GM04503 (cell line): Measurements from ENCODE around the gene TXNRD2.

Experiments used
- DNase-seq: peaks from one replicate; pipeline ENCODE4 v3.0.0-alpha.2; 2012; ENCODE audit warnings: low read depth

The TXNRD2 gene

DNA sequence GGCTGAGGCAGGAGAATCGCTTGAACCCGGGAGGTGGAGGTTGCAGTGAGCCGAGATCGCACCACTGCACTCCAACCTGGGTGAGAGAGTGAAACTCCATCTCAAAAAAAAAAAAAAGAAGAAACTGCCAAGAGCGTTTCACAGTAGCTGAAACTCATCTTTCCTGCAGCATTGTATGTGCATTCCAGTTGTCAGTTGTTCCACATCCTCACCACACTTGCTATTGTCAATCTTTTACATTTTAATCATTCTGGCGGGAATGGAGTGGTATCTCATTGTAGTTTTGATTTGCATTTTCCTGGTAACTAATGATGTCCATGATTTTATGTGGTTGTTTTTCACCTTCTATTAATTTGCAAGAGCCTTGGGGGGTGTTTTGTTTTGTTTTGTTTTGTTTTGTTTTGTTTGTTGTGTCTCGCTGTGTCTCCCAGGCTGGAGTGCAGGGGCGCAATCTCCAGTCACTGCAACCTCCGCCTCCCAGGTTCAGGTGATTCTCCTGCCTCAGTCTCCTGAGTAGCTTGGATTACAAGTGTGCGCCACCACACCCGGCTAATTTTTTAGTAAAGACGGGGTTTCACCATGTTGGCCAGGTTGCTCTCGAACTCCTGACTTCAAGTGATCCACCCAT lies 78.9 kb downstream of the TXNRD2 start:
- no peak for DNase-seq

DNA sequence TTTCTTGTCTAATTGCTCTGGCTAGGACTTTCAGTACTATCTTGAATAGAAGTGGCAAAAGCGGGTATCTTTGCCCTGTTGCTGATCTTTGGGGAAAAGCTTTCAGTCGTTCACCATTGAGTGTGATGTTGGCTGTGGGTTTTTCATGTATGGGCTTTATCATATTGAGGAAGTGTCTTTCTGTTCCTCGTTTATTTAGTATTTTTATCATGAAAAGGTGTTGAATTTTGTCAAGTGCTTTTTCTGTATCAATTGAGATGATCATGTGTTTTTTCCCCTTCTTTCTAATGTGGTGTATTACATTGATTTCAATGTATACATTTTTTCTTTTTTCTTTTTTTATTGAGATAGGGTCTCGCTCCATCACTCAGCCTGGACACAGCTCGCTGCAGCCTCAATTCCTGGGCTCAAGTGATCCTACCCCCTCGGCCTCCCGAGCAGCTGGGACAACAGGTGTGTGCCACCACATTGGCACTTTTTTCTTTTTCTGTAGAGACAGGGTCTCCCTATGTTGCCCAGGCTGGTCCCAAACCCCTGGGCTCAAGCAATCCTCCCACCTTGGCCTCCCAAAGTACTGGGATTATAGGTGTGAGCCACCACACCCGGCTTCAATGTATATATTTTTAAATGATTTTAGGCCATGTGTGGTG lies 81.6 kb downstream of the TXNRD2 start:
- no peak for DNase-seq

GRCh38 chr22:19857382-19857781 lies 84.2 kb downstream of the TXNRD2 start:
- DNase-seq, result no peak

- DNase-seq, result no peak
Measured at GRCh38 chr22:19855504-19856409, 85.9 kb downstream of the TXNRD2 start.

- DNase-seq, result peak; percentile 67
Measured at GRCh38 chr22:19854778-19855503, 86.7 kb downstream of the TXNRD2 start, which contains the start of the genes GNB1L and RTL10. TSS of gene GNB1L (minus strand) at chr22:19854874. CDS start at chr22:19821355, 33,519 bp downstream. TSS of gene RTL10 (minus strand) at chr22:19854874. CDS start at chr22:19852261, 2,613 bp downstream.

DNA sequence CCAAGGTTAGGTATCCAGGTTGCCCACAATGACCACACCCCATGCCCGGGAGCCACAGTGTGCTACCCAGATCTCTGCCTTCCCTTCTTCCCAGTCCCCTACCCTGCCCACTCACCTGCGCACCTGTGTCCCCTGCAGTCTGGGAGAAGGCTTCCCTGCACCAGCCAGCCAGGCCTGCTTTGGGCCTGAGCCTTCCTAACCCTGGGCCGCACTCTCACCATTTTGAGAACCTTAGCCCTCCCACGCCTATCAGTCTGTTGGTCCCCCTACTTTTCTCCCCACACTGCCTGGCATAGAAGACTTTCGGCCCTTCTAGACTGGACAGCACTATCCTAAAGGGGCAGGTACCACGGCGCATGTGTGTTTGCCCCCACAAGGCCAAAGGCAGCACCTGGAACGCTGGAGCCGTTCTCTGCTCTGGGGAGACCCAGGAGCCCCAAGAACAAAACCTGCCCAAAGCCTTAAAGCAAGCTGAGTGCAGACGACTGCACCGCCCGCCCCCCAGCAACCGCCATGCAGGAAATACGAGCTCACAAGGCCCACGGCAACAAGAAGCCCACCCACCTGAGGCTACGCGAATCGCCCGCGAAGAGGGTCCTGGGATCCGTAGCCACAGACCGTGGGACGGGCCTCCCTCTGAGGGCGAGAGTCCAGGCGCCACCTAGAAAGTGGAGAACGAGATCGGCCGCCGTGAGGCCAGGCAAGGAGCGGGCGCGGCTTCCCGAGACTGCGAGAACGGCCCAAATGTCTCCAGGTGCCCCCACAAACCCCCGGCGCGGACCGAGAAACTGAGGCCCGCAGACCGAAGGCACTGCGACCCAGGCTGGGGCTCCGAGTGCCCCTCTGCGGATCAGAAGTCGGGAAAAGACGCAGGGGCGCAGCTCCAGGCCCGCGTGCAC lies 87.5 kb downstream of the TXNRD2 start:
- DNase-seq, result no peak

GRCh38 chr22:19853058-19853878 lies 88.3 kb downstream of the TXNRD2 start:
- DNase-seq, result no peak

GRCh38 chr22:19852177-19852781 lies 89.3 kb downstream of the TXNRD2 start:
- DNase-seq, result no peak

- DNase-seq, result no peak
Measured at GRCh38 chr22:19851291-19852176, 90.1 kb downstream of the TXNRD2 start.

GRCh38 chr22:19850763-19851109 lies 90.9 kb downstream of the TXNRD2 start:
- no peak for DNase-seq

DNA sequence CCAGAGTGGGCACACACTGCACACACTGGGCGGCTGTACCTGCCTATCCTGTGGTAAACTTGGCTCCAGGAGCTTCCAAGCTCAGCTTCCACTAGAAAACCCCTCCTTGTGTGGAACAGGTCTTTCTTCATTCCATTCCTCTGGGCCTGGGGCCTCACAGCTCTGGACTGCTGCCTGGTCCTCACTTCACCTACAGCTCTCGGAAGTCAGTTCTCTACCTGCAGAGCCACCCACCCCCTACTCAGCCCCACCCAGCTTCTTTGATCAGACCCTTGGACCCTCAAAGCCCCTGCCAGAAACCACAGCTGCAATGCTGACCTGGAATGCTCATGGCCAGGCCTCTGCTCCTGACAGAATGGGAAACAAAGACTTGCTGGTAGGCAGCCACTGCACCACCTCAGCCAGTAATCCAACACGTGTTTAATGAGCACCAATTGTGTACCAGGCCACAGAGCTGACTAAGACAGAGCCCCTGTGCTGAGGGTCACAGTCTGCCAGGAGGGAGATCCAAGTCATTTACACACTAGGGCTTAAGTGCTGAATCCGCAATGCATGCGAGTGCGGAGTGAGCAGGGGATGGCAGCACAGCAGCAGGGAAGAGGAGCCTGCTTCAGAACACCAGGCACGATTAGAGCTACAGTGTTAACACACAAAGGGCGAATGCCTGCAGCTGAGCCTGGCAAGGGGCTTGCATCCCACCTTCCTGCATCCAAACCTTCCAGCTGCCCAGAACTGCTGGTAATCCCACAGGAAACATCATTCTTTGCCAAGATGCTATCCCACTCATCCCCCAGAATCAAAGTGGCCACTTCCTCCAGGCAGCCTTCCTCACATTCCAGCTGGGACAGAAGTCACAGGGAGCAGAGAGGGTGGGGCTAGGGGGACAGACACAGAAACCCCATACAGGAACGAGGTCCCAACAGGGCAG lies 91.5 kb downstream of the TXNRD2 start:
- no peak for DNase-seq

- DNase-seq, result no peak
Measured at GRCh38 chr22:19848298-19849224, 93.1 kb downstream of the TXNRD2 start.

- no peak for DNase-seq
Measured at GRCh38 chr22:19847345-19847632, 94.3 kb downstream of the TXNRD2 start.

DNA sequence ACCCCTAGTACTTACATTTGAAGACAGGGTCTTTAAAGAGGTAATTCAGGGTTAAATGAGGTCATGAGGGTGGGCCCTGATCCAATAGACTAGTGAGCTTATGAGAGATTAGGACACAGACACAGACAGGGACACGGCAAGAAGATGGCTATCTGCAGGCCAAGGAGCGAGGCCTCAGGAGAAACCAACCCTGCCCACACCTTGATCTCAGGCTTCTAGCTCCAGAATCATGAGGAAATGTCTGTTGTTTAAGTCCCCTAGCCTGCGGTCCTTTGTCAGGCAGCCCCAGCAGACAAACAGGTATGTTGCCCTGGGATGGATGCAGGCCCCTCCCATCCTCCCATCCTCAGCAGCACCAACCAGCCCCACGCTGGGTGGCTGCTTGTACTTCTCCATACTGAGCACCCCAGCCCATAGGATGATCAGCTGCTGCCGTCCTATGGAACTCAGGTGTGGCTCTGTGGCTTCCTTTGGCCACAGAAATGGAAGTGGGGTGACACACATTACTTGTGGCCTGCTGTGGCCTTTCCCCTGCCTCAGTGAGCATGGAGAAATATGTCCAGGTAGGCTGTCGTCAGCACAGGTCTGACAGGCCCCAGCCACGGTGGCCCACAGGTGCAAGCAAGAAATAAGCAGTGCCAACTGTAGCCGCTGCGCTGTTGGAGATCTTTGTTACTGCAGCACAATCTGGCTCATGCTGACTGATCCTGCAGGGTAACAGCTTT lies 94.8 kb downstream of the TXNRD2 start:
- no peak for DNase-seq

- DNase-seq, result no peak
Measured at GRCh38 chr22:19845054-19845722, 96.4 kb downstream of the TXNRD2 start.
